GM21576 (cell line): ENCODE results near the gene RDX.

Source experiments
- ATAC-seq: cut with Tn5 transposase; IDR thresholded peaks from one replicate; pipeline ENCODE4 v1.9.1; 2021; ENCODE audit warnings: mild to moderate bottlenecking, moderate library complexity; ENCODE audit not compliant: unreplicated experiment

RDX gene

GRCh38 chr11:110134110-110134509 is 162.3 kb downstream of the RDX start:
- no peak for ATAC-seq

- no peak for ATAC-seq
These were observed 163.3 kb downstream of the RDX start for GRCh38 chr11:110133160-110133559.

DNA sequence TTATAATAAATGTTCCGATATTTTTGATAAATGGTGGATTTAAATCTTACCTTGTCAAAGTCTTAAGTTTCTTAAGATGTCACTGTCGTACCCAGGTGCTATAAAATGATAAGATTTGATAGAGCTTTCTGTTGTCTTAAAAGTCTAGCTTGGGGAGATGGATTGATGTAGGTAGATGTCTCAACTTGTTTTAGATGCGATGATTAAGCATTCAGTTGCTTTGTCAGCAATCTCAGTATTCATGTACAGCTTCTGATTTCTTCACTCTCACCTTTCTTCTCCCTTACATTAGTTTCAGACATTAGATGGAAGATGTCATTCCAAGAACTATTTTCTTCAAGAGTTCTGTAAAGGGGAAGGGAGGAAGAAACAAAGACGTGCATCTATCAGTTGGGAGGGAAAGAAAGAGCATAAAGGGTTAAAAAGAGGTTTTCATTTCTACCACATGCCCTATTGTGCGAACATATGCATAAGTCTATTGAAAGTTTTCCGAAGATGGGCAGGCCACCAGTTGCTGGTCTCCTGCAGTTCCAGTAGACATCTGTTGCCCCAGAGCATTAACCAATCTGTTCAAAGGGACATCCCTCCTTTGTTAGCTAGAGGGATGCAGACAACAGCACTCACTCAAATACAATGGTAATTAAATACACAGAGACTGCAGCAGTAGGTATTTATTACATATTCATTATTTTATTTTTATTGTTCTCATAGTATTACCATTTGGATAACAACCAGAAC is 164.9 kb downstream of the RDX start:
- ATAC-seq, result no peak

- no peak for ATAC-seq
These were observed 165.7 kb downstream of the RDX start for GRCh38 chr11:110130642-110131238.

- ATAC-seq, result no peak
These were observed 168.3 kb downstream of the RDX start for GRCh38 chr11:110128161-110128560.

DNA sequence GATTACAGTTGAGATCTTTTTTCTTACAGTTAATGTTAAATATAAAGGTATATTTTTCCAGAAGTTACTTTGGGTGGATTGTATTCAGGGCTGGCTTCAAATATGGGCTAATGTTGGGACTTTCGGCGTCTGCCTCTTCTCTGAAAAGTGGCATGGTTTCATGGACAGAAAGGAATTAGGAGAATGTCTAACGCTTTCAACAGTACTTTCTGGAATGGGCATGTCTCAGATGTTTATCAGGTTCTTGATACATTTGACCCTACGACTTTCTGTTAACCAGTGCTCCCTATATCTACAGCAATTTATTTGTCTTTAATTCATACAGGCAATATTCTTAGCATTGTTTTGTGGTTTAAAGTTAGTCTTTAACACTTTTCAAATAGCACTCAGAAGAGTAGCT is 169.5 kb downstream of the RDX start:
- no peak for ATAC-seq

GRCh38 chr11:110125632-110126031 is 170.8 kb downstream of the RDX start:
- ATAC-seq, result no peak
